ENCODE data around the gene ARID1B.

GRCh38 chr6:157148391-157149323 lies 371.5 kb downstream of the ARID1B start:
- TF ChIP-seq CTCF (IDR thresholded peaks at IDR 0.05; ENCODE audit: insufficient read depth, low read length, poor library complexity, severe bottlenecking) = no peak
- no peak for TF ChIP-seq EZH2phosphoT487 (conservative IDR thresholded peaks at IDR 0.05; ENCODE audit: low read length)
